Measurements from ENCODE around the gene HECA. TPM values are rescaled to one million over a fixed set of nuclear protein-coding genes. Genes with fewer than 3 reads are reported as not detected.
A peak's percentile ranks its signal among the peaks of the same experiment; 100 is the strongest.

The HECA gene
- total RNA-seq, 3 donors from 2014 or later (not counting 1 experiment from before 2014, with no cell fraction given), result 76.5 to 80.5 (median 77.6) TPM

DNA sequence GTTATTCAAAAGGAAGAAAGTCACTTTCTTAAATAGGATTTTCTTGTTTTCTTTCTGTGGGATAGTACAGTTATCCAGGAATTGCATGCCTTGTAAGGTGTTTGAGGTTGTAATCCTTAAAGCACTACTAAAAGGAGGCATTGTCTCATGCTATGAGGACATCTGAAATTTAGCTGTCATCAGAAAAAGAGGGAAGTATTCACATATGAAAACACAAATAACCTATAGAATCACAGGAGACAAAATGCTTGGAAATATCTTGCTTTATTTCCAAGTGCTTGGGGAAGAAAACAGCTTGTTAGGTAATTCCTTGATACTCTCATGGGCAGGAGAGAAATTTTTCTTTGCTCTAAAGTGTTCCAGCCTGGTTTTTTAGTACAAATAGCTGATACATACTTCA is 40.1 kb downstream of the HECA start:
- H3K27me3 ChIP-seq (ENCODE audit: control insufficient read depth, insufficient read depth, low read length), result no peaks in the 10 kb centered on the region
- peaks cover 22% of the 10 kb centered on the region for H3K4me1 ChIP-seq (ENCODE audit: control insufficient read depth, insufficient read depth, low read length)
- H3K27ac Mint-ChIP-seq, result peak overlapping the region; percentile 57 to 81
- H3K27me3 Mint-ChIP-seq (ENCODE audit: low read depth in 2 of 2), result no peaks in the 10 kb centered on the region
- no peak for DNase-seq
- TF ChIP-seq, protein P1, sequence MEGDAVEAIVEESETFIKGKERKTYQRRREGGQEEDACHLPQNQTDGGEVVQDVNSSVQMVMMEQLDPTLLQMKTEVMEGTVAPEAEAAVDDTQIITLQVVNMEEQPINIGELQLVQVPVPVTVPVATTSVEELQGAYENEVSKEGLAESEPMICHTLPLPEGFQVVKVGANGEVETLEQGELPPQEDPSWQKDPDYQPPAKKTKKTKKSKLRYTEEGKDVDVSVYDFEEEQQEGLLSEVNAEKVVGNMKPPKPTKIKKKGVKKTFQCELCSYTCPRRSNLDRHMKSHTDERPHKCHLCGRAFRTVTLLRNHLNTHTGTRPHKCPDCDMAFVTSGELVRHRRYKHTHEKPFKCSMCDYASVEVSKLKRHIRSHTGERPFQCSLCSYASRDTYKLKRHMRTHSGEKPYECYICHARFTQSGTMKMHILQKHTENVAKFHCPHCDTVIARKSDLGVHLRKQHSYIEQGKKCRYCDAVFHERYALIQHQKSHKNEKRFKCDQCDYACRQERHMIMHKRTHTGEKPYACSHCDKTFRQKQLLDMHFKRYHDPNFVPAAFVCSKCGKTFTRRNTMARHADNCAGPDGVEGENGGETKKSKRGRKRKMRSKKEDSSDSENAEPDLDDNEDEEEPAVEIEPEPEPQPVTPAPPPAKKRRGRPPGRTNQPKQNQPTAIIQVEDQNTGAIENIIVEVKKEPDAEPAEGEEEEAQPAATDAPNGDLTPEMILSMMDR (IDR thresholded peaks at IDR 0.05), result no peak
- no peak for ATAC-seq
- H3K9me3 Mint-ChIP-seq, result no peaks in the 10 kb centered on the region
- intact Hi-C loops (cut with micrococcal nuclease), result loop anchor here (5.0 kb wide), 1 partner anchor 38 kb away; the partner anchor contains the start of gene HECA
- H3K27ac ChIP-seq (ENCODE audit: low read length), result no peak overlapping the region
- peaks cover 11% of the 10 kb centered on the region for H3K36me3 Mint-ChIP-seq
- H3K36me3 ChIP-seq (ENCODE audit: control insufficient read depth, insufficient read depth, low read length), result peaks cover 62% of the 10 kb centered on the region
- H3K9me3 ChIP-seq (ENCODE audit: control insufficient read depth, insufficient read depth, low read length), result no peaks in the 10 kb centered on the region
- H3K4me3 ChIP-seq (ENCODE audit: low read length), result no peak overlapping the region
- peaks cover 56 to 58% of the 10 kb centered on the region in 2 donors for H3K4me1 Mint-ChIP-seq
- H3K4me3 Mint-ChIP-seq, result no peak overlapping the region

DNA sequence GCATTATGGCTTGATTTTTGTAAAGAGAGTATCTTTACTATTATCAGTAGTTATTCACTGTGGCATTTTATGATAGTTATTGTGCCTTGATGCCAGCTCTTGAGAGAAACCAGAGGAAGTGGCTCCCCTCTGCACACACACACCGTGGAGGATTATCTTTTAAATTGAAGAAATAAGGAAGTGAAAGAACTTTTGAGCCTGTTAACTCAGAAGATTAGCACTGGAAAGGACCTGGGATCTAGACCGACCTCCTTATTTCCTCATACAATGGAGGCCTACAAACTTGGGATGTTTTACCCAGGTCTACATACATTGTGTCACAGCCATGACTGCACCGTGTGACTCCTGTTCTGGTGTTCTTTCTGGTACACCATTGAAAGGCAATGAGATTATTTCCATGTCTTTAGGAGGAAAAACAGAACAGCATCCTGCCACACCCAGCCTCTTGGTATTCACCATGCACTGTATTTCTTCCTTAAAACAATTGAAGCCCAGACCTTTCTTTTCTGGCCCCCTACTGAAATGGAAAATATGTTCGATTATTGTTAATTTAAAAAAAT is 40.6 kb downstream of the HECA start:
- Mint-ChIP-seq H3K4me1 (peaks cover 56 to 58% of the 10 kb centered on the region in 2 donors), H3K27me3 (ENCODE audit: low read depth in 2 of 2) (no peaks in the 10 kb centered on the region), H3K27ac (peak overlapping the region; percentile 57 to 81), H3K4me3 (peak overlapping the region; percentile 55), H3K9me3 (no peaks in the 10 kb centered on the region), H3K36me3 (peaks cover 13% of the 10 kb centered on the region)
- no peak overlapping the region for H3K4me3 ChIP-seq (ENCODE audit: low read length)
- intact Hi-C loops (cut with micrococcal nuclease), result no loop called here
- TF ChIP-seq, protein P1 (IDR thresholded peaks at IDR 0.05), result no peak
- no peaks in the 10 kb centered on the region for H3K9me3 ChIP-seq (ENCODE audit: control insufficient read depth, insufficient read depth, low read length)
- H3K4me1 ChIP-seq (ENCODE audit: control insufficient read depth, insufficient read depth, low read length), result peaks cover 22% of the 10 kb centered on the region
- peaks cover 66% of the 10 kb centered on the region for H3K36me3 ChIP-seq (ENCODE audit: control insufficient read depth, insufficient read depth, low read length)
- no peaks in the 10 kb centered on the region for H3K27me3 ChIP-seq (ENCODE audit: control insufficient read depth, insufficient read depth, low read length)
- peak overlapping the region; percentile 37 for H3K27ac ChIP-seq (ENCODE audit: low read length)
- no peak for DNase-seq
- WGBS (ENCODE audit: insufficient coverage), result 66% methylated on average over 3 of the region's 4 CpGs
- ATAC-seq, result no peak

DNA sequence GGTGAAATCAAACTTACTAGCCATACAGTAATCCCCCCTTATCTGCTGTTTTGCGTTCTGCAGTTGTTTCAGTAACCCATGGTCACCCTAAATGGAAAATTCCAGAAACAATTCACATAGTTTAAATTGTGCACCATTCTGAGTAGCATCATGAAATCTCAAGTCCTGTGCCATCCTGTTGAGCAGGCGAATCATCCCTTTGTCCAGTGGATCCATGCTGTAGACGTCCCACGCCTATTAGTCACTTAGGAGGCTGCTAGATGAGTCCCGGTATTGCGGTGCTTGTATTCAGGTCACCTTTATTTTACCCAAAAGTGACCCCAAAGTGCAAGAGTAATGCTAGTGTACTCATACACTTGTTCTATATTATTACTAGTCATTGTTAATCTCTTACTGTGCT is 46.4 kb downstream of the HECA start:
- Histone ChIP-seq H3K27me3 (ENCODE audit: control insufficient read depth, insufficient read depth, low read length) (no peaks in the 10 kb centered on the region), H3K9me3 (ENCODE audit: control insufficient read depth, insufficient read depth, low read length) (no peaks in the 10 kb centered on the region), H3K4me3 (ENCODE audit: low read length) (no peak overlapping the region), H3K36me3 (ENCODE audit: control insufficient read depth, insufficient read depth, low read length) (peaks cover 55% of the 10 kb centered on the region), H3K27ac (ENCODE audit: low read length) (no peak overlapping the region), H3K4me1 (ENCODE audit: control insufficient read depth, insufficient read depth, low read length) (no peaks in the 10 kb centered on the region)
- Mint-ChIP-seq H3K27me3 (ENCODE audit: low read depth in 2 of 2) (no peaks in the 10 kb centered on the region), H3K9me3 (no peaks in the 10 kb centered on the region), H3K4me1 (peaks cover 24 to 31% of the 10 kb centered on the region in 2 donors), H3K4me3 (no peak overlapping the region), H3K27ac (no peak overlapping the region), H3K36me3 (peaks cover 20% of the 10 kb centered on the region)
- DNase-seq (no peak), ATAC-seq (no peak)
- 98% methylated on average over 6 of the region's 6 CpGs for WGBS (ENCODE audit: insufficient coverage)
- intact Hi-C loops (cut with micrococcal nuclease), result no loop called here
- TF ChIP-seq, protein P1 (IDR thresholded peaks at IDR 0.05), result no peak

DNA sequence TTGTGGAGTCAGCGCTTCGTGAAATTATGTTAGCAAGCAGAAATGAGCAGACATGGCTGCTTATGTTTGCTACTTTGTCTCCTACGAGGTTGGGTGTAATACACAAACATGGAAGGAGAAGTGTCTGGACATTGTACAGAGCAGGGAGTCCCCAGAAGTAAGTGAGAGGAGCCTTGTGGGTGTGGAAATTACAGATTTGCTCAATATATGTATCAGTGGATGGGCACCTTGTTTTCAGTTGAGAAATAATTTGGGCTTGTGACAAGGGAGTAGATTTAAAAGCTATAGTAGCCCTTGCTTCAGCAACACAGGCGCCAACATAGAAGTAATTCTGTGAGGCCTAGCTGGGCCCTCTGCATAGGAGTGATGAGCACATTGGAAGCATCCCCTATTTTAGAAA is 49.2 kb downstream of the HECA start:
- Histone ChIP-seq H3K36me3 (ENCODE audit: control insufficient read depth, insufficient read depth, low read length) (peaks cover 29% of the 10 kb centered on the region), H3K4me1 (ENCODE audit: control insufficient read depth, insufficient read depth, low read length) (peaks cover 3% of the 10 kb centered on the region), H3K27me3 (ENCODE audit: control insufficient read depth, insufficient read depth, low read length) (no peaks in the 10 kb centered on the region), H3K27ac (ENCODE audit: low read length) (no peak overlapping the region), H3K9me3 (ENCODE audit: control insufficient read depth, insufficient read depth, low read length) (no peaks in the 10 kb centered on the region), H3K4me3 (ENCODE audit: low read length) (no peak overlapping the region)
- Mint-ChIP-seq H3K4me3 (no peak overlapping the region), H3K27ac (peak overlapping the region; percentile 35 to 67), H3K36me3 (peaks cover 14% of the 10 kb centered on the region), H3K27me3 (ENCODE audit: low read depth in 2 of 2) (no peaks in the 10 kb centered on the region), H3K9me3 (no peaks in the 10 kb centered on the region), H3K4me1 (peaks cover 35 to 42% of the 10 kb centered on the region in 2 donors)
- WGBS (ENCODE audit: insufficient coverage), result 90% methylated on average over 4 of the region's 4 CpGs
- ATAC-seq, result peak in 1 of 3 donors; percentile 14
- TF ChIP-seq, protein P1 (IDR thresholded peaks at IDR 0.05), result no peak
- intact Hi-C loops (cut with micrococcal nuclease), result no loop called here
- no peak for DNase-seq
